GM12872 (cell line): Measurements from ENCODE around the gene TRIO.

Source experiments
- TF ChIP-seq, protein P1 (sequence below): IDR thresholded peaks from 3 replicates; pipeline ENCODE4 v1.5.1; 2011; ENCODE audit warnings: low read depth, mild to moderate bottlenecking, low read length, moderate library complexity; ENCODE audit not compliant: insufficient read depth

TRIO gene

DNA sequence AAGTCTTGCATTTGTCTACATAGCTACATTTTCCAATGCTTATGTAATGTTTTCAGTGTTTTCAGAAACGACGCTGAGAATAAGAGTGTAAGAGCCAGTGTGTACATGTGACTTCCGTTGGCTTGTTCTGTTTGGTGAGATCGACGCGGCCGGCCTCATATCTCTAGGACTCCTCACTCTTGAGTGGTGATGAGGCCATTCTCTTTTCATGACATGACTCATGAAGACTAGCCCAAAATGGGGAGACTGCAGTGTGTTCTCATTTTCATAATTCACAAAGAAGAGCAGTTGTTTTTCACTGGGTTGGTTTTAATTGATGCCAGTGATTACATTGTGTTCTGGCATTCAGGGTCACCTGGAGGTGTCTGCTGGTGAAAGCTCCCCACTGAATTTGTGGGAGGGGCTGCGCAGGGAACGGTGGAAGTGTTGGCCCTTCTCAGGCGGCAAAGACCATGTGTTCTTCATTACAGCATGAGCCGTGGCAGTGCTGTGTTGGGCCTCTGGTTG is 306.9 kb downstream of the TRIO start:
- TF ChIP-seq, protein P1, sequence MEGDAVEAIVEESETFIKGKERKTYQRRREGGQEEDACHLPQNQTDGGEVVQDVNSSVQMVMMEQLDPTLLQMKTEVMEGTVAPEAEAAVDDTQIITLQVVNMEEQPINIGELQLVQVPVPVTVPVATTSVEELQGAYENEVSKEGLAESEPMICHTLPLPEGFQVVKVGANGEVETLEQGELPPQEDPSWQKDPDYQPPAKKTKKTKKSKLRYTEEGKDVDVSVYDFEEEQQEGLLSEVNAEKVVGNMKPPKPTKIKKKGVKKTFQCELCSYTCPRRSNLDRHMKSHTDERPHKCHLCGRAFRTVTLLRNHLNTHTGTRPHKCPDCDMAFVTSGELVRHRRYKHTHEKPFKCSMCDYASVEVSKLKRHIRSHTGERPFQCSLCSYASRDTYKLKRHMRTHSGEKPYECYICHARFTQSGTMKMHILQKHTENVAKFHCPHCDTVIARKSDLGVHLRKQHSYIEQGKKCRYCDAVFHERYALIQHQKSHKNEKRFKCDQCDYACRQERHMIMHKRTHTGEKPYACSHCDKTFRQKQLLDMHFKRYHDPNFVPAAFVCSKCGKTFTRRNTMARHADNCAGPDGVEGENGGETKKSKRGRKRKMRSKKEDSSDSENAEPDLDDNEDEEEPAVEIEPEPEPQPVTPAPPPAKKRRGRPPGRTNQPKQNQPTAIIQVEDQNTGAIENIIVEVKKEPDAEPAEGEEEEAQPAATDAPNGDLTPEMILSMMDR = no peak

DNA sequence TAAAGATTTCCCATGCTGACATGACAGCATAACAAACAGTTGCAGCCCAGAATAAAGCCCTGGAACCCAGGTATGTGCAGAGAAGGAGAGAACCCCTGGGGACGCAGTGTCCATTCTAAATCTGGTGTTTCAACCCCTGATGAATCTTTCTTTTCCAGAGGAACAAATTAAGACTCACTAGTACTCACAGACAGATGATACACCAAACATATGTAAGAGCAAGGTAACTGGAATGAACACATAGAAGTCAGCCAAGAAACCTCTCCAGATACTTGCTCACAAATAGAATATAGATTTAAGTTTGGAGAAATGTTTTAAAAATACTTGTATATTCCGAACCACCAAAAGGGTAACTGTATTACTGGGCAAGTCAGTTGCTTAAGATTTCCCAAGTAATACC is 307.6 kb downstream of the TRIO start:
- TF ChIP-seq, protein P1 = no peak

DNA sequence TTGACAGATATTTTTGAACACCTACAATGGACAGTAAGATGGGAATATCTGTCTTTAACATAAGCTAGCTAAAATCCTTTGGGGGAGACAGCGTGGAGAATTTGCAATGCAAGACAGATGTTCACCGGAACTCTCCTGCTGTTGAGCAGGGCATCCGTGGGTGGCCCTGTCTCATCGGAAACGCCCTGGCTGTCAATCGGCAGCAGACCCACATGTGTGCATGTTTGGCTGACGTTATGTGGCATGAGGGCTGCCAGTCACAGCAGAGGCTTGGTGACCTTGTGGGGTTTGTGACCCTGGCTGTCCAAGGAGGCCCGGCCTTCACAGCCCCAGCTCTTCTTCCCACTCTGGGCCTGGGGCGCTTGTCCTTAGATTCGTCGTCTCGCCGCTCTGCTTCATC is 308.7 kb downstream of the TRIO start:
- TF ChIP-seq, protein P1 = no peak

DNA sequence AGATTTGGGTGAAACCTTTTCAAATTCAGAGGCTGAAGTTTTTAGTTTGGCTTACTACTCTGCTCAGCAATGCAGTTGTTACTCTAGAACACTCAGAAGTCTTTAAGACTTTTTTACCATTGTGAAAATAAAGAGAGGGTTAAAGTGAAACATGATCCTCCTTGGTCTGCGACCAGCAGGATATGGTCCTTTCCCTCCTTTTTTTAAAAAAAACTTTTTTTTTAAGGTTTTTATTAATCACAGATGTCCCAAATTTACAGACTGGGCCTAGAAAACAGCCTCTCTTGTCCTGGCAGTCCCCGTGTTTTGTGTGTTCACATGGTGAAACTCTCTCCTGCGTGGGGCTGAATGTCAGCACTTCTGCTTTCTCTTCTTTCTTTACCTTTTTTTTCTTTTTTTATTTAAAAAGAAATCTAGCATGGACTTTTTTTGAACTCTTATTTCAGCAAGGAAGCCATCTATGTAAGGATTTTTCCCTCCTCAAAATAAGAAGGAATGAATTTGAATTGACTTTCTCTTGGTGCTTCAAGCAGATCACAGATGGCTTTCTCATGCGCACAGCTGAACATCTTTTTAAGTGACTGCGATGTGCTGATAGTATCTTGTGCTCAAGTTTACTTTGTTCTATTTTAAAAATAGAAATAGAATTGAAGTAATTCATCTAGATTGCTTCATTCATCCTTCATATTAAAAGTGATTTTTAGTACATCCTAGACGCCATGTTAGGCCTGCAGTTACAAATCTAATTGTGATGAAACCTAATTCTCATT is 309.7 kb downstream of the TRIO start:
- TF ChIP-seq, protein P1 = no peak

DNA sequence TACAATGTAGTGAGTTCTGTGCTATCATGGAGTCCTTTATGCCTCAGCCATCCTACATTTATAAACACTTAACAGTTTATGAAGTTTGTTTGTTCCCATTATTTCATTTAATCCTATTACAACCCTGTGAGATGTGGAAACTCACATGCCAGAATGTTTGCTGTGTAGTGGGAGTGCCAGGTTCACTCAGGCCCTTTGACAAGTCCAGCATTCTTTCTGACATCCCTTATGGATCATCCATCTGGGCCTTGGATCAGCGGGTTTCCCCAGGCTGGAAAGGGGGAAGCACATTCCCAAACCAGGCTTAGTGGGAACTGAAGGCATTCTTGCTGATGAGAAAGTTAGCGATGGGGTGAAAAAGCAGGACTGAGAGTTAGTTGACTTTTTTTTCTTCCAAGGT is 310.3 kb downstream of the TRIO start:
- TF ChIP-seq, protein P1 = no peak

DNA sequence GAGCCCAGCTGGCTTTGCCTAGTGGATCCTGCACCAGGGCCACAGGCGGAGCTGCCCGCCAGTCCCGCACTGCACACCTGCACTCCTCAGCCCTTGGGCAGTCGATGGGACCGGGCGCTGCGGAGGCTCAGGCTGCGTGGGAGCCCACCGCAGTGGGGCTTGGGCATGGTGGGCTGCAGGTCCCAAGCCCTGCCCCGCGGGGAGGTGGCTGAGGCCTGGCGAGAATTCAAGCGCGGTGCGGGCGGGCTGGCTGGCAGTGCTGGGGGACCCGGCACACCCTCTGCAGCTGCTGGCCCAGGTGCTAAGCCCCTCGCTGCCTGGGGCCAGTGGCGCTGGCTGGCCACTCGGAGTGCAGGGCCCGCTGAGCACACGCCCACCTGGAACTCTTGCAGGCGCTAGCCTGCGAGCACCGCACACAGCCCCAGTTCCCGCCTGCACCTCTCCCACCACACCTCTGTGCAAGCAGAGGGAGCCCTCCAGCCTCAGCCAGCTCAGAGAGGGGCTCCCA is 312.7 kb downstream of the TRIO start:
- TF ChIP-seq, protein P1 = no peak

DNA sequence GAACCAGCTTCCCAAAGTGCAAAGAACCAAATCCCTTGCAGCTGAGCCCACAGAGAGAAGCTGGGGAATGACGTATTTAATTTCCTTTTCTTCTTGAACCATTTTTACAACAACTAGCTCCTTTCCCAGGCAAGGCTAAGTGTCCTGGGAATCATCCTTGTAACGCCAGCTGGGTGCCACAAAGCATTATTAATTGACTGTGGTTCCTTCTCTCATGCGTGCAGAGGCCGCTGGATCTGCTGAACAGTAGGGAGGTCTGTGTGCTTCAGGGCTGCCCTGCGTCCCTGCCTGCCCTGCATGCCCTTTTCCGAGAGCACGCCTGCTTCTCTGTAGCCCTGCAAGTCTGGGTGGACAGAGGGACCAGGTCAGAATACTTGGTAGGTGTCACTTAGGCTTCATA is 314.3 kb downstream of the TRIO start:
- TF ChIP-seq, protein P1 = no peak
